B cell (primary cell): Measurements from ENCODE around the gene TOP1.

Experiments
- EZH2 ChIP-seq: IDR thresholded peaks from 2 replicates; pipeline ENCODE4 v1.6.1; 2012; ENCODE audit warnings: borderline replicate concordance, low read depth, mild to moderate bottlenecking, moderate library complexity, low read length; ENCODE audit not compliant: insufficient read depth, poor library complexity, severe bottlenecking
- TF ChIP-seq, protein P1 (sequence below): fragments of 200-600 bp; IDR thresholded peaks from one replicate; pipeline ENCODE4 v1.8.0; 2022; ENCODE audit warnings: antibody characterized with exemption, mild to moderate bottlenecking

DNA sequence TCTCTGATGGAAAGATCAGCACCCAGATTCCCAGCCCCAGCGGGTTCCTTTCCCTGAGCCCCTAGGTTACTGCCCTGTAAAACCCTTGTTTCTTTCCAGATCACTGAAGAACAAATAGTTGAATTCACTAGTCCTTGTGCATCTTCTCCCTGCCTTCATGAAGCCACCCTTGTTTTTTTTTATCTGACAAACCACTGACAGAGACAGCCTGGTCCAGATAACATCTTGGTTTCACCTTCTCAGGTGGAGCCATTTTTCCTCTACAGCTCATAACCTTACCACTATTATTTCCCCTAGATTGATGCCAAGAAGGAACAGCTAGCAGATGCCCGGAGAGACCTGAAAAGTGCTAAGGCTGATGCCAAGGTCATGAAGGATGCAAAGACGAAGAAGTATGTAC lies 92.8 kb downstream of the TOP1 start:
- TF ChIP-seq, protein P1, sequence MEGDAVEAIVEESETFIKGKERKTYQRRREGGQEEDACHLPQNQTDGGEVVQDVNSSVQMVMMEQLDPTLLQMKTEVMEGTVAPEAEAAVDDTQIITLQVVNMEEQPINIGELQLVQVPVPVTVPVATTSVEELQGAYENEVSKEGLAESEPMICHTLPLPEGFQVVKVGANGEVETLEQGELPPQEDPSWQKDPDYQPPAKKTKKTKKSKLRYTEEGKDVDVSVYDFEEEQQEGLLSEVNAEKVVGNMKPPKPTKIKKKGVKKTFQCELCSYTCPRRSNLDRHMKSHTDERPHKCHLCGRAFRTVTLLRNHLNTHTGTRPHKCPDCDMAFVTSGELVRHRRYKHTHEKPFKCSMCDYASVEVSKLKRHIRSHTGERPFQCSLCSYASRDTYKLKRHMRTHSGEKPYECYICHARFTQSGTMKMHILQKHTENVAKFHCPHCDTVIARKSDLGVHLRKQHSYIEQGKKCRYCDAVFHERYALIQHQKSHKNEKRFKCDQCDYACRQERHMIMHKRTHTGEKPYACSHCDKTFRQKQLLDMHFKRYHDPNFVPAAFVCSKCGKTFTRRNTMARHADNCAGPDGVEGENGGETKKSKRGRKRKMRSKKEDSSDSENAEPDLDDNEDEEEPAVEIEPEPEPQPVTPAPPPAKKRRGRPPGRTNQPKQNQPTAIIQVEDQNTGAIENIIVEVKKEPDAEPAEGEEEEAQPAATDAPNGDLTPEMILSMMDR, result no peak
- TF ChIP-seq EZH2, result no peak
